SHP77 treated with DMSO at 0.1 percent for 48 hours (cell line): ENCODE results near the gene PLEKHH3.
A peak's percentile ranks its signal among the peaks of the same experiment; 100 is the strongest.

Experiments
- DNase-seq: peaks from one replicate; lab custom pipeline; 2025; lab: John Stamatoyannopoulos, UW

The PLEKHH3 gene, protein sequence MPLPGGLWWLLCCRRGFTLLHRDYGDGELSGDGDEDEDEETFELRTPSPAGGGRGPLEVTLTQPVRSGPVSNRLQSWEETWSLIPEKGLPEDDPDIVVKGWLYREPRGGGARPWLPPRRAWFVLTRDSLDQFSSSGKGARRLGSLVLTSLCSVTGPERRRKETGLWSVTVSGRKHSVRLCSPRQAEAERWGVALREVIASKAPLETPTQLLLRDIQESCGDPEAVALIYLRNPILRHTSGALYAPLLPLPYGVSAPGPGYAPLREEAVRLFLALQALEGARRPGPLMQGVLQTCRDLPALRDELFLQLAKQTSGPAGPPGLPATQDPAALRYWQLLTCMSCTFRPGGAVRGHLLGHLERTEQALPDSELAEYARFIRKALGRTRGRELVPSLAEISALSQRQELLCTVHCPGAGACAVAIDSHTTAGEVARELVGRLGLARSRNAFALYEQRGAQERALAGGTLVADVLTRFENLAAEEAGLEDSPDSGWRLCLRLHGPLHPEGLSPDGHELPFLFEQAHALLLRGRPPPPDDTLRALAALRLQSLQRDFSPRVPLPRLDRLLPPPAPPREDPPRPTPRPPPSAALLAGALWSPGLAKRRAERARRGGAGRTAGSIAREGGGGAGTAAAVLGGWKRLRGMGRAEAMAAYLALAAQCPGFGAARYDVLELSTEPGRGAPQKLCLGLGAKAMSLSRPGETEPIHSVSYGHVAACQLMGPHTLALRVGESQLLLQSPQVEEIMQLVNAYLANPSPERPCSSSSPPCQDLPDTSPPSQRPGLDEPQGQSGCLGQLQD

DNA sequence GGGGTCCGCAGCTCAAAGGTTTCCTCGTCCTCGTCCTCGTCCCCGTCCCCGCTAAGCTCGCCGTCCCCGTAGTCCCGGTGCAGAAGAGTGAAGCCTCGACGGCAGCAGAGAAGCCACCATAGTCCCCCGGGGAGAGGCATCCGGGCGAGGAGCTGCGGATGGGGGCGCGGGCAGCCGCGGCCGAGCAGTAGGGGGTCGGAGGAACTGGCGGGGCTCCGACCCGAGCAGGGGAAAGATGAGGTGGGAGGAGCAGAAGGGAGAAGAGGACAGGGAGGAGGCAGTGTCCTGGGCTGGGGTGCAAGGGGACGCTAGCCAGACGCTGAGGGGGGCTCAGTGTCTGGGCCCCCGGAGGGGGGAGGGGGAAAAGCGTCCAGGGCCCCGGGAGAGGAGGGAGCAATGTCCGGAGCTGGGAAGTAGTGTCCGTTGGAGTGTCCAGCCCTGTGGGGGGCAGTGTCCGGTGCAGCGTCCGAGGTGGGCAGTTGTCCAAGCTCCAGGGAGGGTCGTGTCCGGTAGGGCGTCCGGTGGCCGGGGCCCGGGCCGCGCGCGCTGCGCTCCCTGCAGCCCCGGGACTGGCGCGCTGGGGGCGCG, at the start of gene PLEKHH3:
Gene PLEKHH3 (minus strand): TSS at position 571 of the 588 bp plus-strand sequence. CDS start 431 bp downstream, at position 140.
- no peak for DNase-seq

GRCh38 chr17:42725143-42725542, 48.3 kb upstream of the PLEKHH3 start:
- DNase-seq, result no peak

GRCh38 chr17:42723636-42724035, 46.8 kb upstream of the PLEKHH3 start:
- no peak for DNase-seq

DNA sequence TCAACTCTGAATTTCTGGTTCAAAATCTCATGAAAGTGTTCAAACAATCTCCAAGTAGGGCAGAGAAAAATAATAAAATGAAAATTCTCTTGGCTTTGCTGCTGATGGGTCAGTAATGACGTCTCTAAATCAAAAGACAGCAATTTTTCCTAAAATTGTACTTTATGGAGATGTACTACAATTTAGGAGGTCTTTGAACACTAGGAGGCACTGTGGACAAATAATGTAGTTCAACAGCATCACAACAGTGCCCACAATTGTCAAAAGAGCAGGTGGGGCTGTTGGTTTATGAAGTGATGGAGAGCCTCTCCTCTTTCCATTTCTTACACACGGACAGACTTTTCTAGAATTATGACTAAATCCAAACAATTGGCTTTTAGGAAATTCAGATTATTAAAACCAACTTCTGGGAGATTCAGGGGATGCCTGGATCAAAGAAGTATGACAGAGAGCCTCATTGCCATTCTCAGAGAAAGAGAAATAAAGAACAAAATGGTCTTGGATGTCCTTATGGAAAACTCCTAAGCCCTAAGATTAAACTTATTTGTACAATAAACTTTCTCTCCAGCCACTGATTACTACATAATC, 44.3 kb upstream of the PLEKHH3 start:
- peak; percentile 60 for DNase-seq

GRCh38 chr17:42709561-42709960, 32.8 kb upstream of the PLEKHH3 start:
- DNase-seq, result no peak

- DNase-seq, result no peak
These were observed 31.8 kb upstream of the PLEKHH3 start for GRCh38 chr17:42708588-42708987.

- DNase-seq, result no peak
These were observed 29.9 kb upstream of the PLEKHH3 start for GRCh38 chr17:42706732-42707131.

DNA sequence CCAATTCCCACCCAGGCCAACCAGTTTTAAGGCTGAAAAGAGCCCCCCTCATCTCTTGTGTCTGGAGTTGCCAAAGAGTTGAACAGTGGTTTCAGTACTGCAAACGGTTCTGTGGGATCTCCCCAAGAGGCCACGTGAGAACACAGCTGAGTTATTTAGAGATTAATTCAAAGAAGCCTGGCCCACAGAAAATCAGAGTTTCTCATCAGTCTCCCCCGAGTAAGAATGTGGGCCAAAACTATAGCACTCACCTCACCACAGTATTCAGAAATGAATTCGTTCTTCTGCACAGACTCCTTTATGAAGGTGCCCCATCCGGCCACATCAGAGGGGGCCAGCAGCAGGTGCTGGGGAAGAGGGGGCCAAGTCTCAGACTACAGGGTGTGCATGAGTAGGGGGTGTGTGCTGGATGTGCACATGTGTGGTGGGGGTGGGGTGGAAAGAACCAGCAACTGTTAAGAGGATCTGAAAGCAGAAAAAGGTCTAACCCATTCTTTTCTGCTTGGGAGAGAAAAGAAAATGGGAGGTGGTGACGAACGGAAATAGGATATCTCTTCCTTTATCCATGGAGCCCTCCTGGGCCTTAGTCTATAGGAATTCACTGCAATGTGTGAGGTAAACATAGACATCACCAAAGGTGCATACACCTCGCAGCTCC, 28.2 kb upstream of the PLEKHH3 start:
- no peak for DNase-seq

DNA sequence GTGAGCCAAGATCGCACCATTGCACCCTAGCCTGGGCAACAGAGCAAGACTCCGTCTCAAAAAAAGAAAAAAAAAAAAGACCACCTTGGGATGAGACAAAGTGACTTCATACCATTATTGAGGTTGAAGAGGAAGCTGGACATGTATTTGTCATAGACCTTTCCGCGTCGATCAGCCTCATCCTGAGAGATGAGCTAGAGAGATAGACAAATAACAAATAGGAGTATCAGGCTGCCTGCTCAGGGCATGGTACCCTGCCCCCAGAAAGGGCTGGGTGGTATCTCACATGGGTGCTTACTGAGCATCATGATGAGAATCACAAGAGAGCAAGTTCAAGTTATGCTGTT, 27.7 kb upstream of the PLEKHH3 start:
- DNase-seq, result no peak

- DNase-seq, result no peak
These were observed 25.7 kb upstream of the PLEKHH3 start for GRCh38 chr17:42702446-42702845.

DNA sequence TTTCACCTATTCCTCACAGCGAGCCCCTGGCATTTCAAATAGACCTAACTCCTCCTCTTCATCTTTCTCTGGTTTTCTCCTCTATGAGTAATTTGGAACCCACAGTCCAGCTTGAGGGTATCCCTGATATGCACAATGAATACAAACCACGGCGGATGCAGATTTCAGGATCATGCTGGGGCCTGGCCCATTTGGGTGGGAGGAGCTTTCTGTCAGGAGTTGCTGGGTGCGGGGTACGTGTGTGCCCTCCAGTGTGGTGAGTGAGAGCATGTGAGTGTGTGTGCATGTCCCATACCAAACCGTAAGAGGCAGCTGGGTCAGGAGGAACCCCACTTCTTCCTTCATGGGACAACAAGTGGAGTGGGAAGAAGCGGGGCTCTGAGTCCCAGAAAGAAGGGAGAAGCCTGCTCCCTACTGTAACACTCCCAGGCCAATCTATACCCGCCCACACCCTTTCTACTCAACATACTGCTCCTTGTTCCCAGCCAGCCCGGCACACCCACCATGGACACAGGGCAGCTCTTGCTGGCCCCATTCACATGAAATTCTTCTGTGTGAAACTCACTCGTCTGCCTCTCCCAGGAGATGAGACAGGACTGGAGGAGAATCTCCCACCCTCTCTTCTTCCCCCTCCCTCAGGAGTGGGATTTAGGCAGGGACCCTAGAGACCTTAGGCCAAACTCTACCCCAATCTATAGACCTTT, 23.9 kb upstream of the PLEKHH3 start:
- DNase-seq, result no peak

DNA sequence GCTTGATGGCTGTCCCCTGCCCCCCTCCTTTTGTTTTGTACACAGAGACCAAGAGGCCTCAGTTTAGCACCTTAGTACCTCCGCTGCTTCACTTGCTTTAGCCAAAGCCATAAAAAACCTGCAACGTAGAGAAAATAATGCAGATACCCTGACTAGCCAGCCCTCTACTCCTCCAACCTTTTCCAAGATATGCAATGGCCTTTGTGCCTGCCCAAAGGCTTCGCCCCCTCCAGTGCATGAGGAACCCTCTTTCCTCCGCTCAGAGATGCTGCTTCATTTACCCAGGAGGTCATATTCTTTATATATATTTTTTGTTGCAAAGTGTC, 22.6 kb upstream of the PLEKHH3 start:
- no peak for DNase-seq

- no peak for DNase-seq
These were observed 22.1 kb upstream of the PLEKHH3 start for GRCh38 chr17:42698736-42699414.

GRCh38 chr17:42697108-42697811, 20.5 kb upstream of the PLEKHH3 start:
- DNase-seq, result no peak

DNA sequence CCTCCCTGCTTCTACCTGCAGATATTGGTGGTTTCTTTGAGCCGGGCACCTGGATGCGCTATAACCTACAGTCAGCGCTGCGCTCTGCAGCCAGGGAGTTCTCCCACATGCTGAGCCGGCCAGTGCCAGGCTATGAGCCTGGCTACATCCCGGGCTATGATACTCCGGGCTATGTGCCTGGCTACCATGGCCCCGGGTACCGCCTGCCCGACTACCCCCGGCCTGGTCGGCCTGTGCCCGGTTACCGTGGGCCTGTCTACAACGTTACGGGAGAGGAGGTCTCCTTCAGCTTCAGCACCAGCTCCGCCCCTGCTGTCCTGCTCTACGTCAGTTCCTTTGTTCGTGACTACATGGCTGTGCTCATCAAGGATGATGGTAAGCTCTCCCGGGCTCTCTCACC, 18.7 kb upstream of the PLEKHH3 start:
- no peak for DNase-seq

- DNase-seq, result no peak
These were observed 17.7 kb upstream of the PLEKHH3 start for GRCh38 chr17:42694524-42694923.

DNA sequence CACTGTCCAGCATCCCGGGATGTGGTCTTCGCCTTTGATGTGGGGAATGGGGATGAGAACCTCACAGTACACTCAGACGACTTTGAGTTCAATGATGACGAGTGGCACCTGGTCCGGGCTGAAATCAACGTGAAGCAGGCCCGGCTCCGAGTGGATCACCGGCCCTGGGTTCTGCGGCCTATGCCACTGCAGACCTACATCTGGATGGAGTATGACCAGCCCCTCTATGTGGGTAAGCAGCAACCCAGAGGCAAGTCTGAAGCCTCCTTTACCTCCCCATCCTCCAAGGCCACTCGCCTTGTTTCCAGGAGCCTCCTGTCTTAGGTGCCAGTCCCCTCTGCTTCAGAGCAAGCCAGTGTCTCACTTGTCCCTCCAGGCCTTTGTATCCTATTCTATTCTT, 15.7 kb upstream of the PLEKHH3 start:
- no peak for DNase-seq

DNA sequence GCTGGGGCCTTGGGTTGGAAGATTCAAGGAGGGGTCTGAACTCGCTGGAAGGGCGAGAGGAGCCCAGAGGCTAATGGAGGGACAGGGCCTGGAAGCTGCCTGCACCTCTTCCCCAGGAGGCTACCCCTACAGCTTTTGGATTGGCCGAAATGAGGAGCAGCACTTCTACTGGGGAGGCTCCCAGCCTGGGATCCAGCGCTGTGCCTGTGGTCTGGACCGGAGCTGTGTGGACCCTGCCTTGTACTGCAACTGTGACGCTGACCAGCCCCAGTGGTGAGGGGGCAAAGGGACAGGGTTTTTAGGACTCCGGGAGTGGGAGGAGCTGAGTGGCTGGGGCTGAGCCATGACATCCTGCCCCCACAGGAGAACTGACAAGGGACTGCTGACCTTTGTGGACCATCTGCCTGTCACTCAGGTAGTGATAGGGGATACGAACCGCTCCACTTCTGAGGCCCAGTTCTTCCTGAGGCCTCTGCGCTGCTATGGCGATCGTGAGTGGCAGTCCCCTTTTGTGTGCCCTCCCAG, 14.3 kb upstream of the PLEKHH3 start:
- DNase-seq, result no peak

GRCh38 chr17:42690596-42690995, 13.8 kb upstream of the PLEKHH3 start:
- DNase-seq, result no peak

- no peak for DNase-seq
These were observed 11.0 kb upstream of the PLEKHH3 start for GRCh38 chr17:42687707-42688320.
